Natural killer cell (primary cell): ENCODE results near the gene PTPRU. TPM values are rescaled to one million over a fixed set of nuclear protein-coding genes. Genes with fewer than 3 reads are reported as not detected.

ENCODE experiments used
- ATAC-seq, 3 donors: fragments of 150-1000 bp in 2 of 3; fragments of 200-7000 bp in 1 of 3; cut with Tn5 transposase; 1 replicate in 1 of 3; 2 replicates in 2 of 3; pipeline ENCODE4 v1.10.0; 2021; ENCODE audit warnings: mild to moderate bottlenecking in 2 of 3, moderate library complexity in 2 of 3
- DNase-seq, 2 donors: peaks; one replicate each; pipeline versions ENCODE4 v3.0.0 to v3.0.0-alpha.2; 2013 to 2021; ENCODE audit warnings: mixed read lengths in 1 of 2
- H3K27ac ChIP-seq: one replicate; pipeline ENCODE4 v1.5.1; 2013; ENCODE audit warnings: mild to moderate bottlenecking, low read length
- H3K27me3 ChIP-seq: one replicate; pipeline ENCODE4 v1.6.1; 2013; ENCODE audit warnings: low read length; ENCODE audit not compliant: control insufficient read depth, insufficient read depth
- H3K36me3 ChIP-seq: one replicate; pipeline ENCODE4 v1.6.1; 2013; ENCODE audit warnings: low read length; ENCODE audit not compliant: control insufficient read depth, insufficient read depth
- H3K4me1 ChIP-seq: one replicate; pipeline ENCODE4 v1.6.1; 2013; ENCODE audit warnings: low read length; ENCODE audit not compliant: control insufficient read depth, insufficient read depth
- H3K4me3 ChIP-seq: one replicate; pipeline ENCODE4 v1.5.1; 2013; ENCODE audit warnings: low read length
- H3K9me3 ChIP-seq: one replicate; pipeline ENCODE4 v1.6.1; 2013; ENCODE audit warnings: low read length; ENCODE audit not compliant: control insufficient read depth, insufficient read depth
- H3K27ac Mint-ChIP-seq, 2 donors: one replicate each; pipeline ENCODE4 v1.8.0; 2022; ENCODE audit warnings: mild to moderate bottlenecking in 2 of 2, mixed read lengths in 2 of 2, moderate library complexity in 1 of 2
- H3K27me3 Mint-ChIP-seq, 2 donors: one replicate each; pipeline ENCODE4 v1.8.0; 2022; ENCODE audit warnings: low read depth in 2 of 2, mixed read lengths in 2 of 2
- H3K36me3 Mint-ChIP-seq: one replicate; pipeline ENCODE4 v1.8.0; 2022; ENCODE audit warnings: mixed read lengths
- H3K4me1 Mint-ChIP-seq, 2 donors: one replicate each; pipeline ENCODE4 v1.8.0; 2022; ENCODE audit warnings: mixed read lengths in 2 of 2
- H3K4me3 Mint-ChIP-seq: one replicate; pipeline ENCODE4 v1.8.0; 2022; ENCODE audit warnings: mild to moderate bottlenecking, moderate library complexity, mixed read lengths
- H3K9me3 Mint-ChIP-seq, 2 donors: one replicate each; pipeline ENCODE4 v1.8.0; 2022; ENCODE audit warnings: mixed read lengths in 2 of 2
- WGBS: methylation state at CpG from one replicate; pipeline ENCODE4 v1.1.7; 2013; ENCODE audit warnings: missing lambda C conversion rate; ENCODE audit not compliant: insufficient coverage; 5-methylcytosine and 5-hydroxymethylcytosine counted together
- intact Hi-C: fragments of 100-400 bp; cut with micrococcal nuclease; formaldehyde crosslinking; loops from one replicate; pipeline ENCODE4 v1.14.2; 2022
- total RNA-seq, 4 donors: library from RNA; stranded (reverse); fragments of 120-200 nt in 1 of 4; gene quantifications; one replicate each; pipeline versions ENCODE4 v1.2.3 to v1.2.4, GENCODE V29; 2013 to 2022
- TF ChIP-seq, protein P1 (sequence below): fragments of 200-600 bp; IDR thresholded peaks from one replicate; pipeline ENCODE4 v1.8.0; 2022; ENCODE audit warnings: antibody characterized with exemption

Gene PTPRU
- total RNA-seq, 3 donors from 2014 or later (not counting 1 experiment from before 2014, with no cell fraction given): 0.54 to 1.6 (median 0.79) TPM

DNA sequence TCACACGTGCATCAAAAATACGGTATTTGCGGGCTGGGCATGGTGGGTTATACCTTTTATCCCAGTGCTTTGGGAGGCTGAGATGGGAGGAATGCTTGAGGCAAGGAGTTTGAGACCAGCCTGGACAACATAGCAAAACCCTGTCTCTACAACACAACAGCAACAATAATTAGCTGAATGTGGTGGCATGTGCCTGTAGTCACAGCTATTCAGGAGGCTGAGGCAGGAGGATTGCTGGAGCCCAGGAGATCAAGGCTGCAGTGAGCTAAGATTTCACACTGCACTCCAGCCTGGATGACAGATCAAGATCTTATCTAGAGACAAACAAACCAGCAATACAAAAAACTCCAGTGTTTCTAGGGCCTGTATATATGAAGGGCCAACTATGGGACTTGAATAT is 30.6 kb downstream of the PTPRU start:
- Mint-ChIP-seq H3K27ac (no peak overlapping the region), H3K4me3 (no peak overlapping the region), H3K36me3 (no peaks in the 10 kb centered on the region), H3K9me3 (no peaks in the 10 kb centered on the region), H3K4me1 (no peaks in the 10 kb centered on the region), H3K27me3 (peaks cover 49 to 63% of the 10 kb centered on the region in 2 donors)
- H3K27ac ChIP-seq: no peak overlapping the region
- ATAC-seq (no peak), DNase-seq (no peak)
- intact Hi-C loops: no loop called here
- no peak overlapping the region for H3K4me3 ChIP-seq
- peaks cover 6% of the 10 kb centered on the region for H3K27me3 ChIP-seq
- no peaks in the 10 kb centered on the region for H3K4me1 ChIP-seq
- H3K9me3 ChIP-seq: no peaks in the 10 kb centered on the region
- TF ChIP-seq, protein P1, sequence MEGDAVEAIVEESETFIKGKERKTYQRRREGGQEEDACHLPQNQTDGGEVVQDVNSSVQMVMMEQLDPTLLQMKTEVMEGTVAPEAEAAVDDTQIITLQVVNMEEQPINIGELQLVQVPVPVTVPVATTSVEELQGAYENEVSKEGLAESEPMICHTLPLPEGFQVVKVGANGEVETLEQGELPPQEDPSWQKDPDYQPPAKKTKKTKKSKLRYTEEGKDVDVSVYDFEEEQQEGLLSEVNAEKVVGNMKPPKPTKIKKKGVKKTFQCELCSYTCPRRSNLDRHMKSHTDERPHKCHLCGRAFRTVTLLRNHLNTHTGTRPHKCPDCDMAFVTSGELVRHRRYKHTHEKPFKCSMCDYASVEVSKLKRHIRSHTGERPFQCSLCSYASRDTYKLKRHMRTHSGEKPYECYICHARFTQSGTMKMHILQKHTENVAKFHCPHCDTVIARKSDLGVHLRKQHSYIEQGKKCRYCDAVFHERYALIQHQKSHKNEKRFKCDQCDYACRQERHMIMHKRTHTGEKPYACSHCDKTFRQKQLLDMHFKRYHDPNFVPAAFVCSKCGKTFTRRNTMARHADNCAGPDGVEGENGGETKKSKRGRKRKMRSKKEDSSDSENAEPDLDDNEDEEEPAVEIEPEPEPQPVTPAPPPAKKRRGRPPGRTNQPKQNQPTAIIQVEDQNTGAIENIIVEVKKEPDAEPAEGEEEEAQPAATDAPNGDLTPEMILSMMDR: no peak
- no peaks in the 10 kb centered on the region for H3K36me3 ChIP-seq
- no CpG with 5 or more reads among the region's 3 CpGs for WGBS

DNA sequence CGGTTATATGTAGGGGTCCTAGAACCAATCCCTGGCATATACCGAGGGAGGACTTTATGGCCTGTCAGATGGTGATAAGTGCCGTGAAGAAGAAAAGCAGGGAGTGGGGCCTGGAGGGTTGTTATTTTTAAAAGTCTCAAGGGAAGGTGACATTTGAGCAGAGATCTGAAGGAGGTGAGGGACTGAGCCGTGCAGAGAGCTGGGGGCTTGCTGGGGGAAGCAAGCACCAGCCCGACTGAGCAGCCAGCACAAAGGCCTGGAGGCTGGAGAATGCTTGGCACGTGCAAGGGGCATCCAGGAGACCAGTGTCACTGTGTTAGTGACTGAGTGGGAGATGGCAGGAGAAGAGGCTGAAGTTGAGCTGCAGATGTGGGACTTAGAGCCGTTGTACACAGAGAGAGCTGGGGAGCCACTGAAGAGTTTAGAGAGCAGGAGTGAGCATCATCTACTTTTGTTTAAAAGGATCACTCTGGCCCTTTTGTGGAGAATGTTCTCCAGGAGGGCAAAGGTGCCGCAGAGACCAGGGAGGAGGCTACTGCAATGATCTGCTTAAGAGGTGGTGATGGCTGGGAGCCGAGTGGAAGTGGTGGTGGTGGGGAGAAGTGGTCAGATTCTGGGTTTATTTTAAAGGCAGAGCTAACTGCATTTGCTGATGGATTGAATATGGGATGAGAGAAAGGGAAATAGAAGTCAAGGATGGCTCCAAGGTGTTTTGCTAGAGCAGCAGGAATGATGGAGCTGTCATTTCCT is 31.2 kb downstream of the PTPRU start:
- Histone ChIP-seq H3K27me3 (peaks cover 6% of the 10 kb centered on the region), H3K27ac (no peak overlapping the region), H3K36me3 (no peaks in the 10 kb centered on the region), H3K4me3 (no peak overlapping the region), H3K4me1 (no peaks in the 10 kb centered on the region), H3K9me3 (no peaks in the 10 kb centered on the region)
- Mint-ChIP-seq H3K4me3 (no peak overlapping the region), H3K27me3 (peaks cover 45 to 63% of the 10 kb centered on the region in 2 donors), H3K36me3 (no peaks in the 10 kb centered on the region), H3K27ac (no peak overlapping the region), H3K9me3 (no peaks in the 10 kb centered on the region), H3K4me1 (no peaks in the 10 kb centered on the region)
- intact Hi-C loops: no loop called here
- 67% methylated on average over 9 of the region's 9 CpGs for WGBS
- ATAC-seq (no peak), DNase-seq (no peak)
- TF ChIP-seq, protein P1: no peak

DNA sequence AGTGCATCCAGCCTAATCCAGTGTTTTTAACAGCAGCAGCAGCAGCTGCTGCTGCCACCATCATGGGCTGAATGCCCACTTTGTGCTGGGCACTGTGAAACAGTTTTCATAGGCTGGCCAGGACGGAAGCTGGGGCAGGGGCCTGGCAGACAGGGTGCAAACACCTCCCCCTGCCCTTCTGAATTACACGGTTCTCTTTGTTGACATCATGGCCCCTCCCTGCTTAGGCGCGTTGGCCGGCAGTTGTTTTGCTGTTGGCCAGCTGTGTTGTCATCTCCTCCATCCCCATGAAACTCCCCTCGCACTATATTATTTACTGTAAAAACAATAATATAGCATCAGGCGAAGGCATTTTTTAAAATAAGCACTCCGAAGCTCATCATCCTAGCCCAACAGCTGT is 33.1 kb downstream of the PTPRU start:
- Mint-ChIP-seq H3K27ac (no peak overlapping the region), H3K9me3 (no peaks in the 10 kb centered on the region), H3K4me1 (no peaks in the 10 kb centered on the region), H3K27me3 (peaks cover 40 to 67% of the 10 kb centered on the region in 2 donors), H3K4me3 (no peak overlapping the region), H3K36me3 (no peaks in the 10 kb centered on the region)
- intact Hi-C loops: no loop called here
- Histone ChIP-seq H3K27ac (no peak overlapping the region), H3K4me1 (no peaks in the 10 kb centered on the region), H3K9me3 (no peaks in the 10 kb centered on the region), H3K4me3 (no peak overlapping the region), H3K36me3 (no peaks in the 10 kb centered on the region), H3K27me3 (peaks cover 4% of the 10 kb centered on the region)
- ATAC-seq (no peak), DNase-seq (no peak)
- 80% methylated on average over 8 of the region's 8 CpGs for WGBS
- TF ChIP-seq, protein P1: no peak
